ENCODE measurements around the gene MBIP.
"Not testable (repeated sequence)": the region's sequence is repeated elsewhere in the genome, so short reads cannot be mapped to it uniquely, and the experiment has no call there.

The MBIP gene, protein sequence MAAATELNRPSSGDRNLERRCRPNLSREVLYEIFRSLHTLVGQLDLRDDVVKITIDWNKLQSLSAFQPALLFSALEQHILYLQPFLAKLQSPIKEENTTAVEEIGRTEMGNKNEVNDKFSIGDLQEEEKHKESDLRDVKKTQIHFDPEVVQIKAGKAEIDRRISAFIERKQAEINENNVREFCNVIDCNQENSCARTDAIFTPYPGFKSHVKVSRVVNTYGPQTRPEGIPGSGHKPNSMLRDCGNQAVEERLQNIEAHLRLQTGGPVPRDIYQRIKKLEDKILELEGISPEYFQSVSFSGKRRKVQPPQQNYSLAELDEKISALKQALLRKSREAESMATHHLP

DNA sequence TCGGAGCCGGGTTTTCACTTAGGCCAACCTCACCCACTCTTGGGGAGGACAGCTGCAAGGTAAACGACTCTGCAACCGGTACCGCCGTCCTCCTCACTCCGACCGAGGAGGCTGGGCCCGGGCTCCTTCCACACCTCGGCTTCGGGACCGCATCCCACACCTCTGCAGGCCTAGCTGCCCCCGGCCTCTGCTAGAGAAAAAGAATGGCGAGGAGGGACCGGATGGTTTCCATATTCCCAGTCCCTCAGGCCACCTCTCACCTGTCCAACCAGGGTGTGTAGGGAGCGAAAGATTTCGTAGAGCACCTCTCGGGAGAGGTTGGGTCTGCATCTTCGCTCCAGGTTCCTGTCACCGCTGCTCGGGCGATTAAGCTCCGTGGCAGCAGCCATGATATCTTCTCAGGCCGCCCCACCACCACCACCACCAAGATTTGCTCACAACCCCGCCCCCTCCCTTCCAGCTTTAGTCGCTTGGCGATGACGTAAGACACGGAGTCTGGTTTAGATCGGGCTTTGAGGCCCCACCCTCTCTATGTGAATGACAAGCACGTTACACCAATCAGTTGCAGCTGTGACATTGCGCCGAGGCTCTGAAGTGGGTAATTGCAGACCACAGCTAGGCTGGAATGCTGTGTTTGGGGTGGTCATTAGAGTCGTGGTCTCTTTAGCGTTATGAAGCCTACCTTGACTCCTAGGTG lies at the start of gene MBIP:
Gene MBIP (minus strand): TSS at position 438 of the 697 bp plus-strand sequence. CDS start 49 bp downstream, at position 389.
- no peaks in the 10 kb centered on the region for H3K36me3 ChIP-seq (ENCODE audit: control insufficient read depth in 2 of 2, insufficient read depth in 2 of 2, low read length in 2 of 2)
- peak within 1 kb of the TSS; percentile 88 to 93 for H3K9ac ChIP-seq (ENCODE audit: low read length in 2 of 2)
- H3K4me3 ChIP-seq (ENCODE audit: low read length in 2 of 2) = peak within 1 kb of the TSS; percentile 91 to 97
- H3K27ac ChIP-seq (ENCODE audit: low read length) = peak within 1 kb of the TSS; percentile 53
- H3K27me3 ChIP-seq (ENCODE audit: control insufficient read depth in 1 of 2, insufficient read depth in 2 of 2, low read length in 2 of 2) = no peaks in the 10 kb centered on the region
- H3K4me1 ChIP-seq (ENCODE audit: control insufficient read depth, insufficient read depth, low read length) = no peaks in the 10 kb centered on the region
- H3K9me3 ChIP-seq (ENCODE audit: control insufficient read depth in 2 of 2, low read length in 2 of 2) = no peaks in the 10 kb centered on the region

DNA sequence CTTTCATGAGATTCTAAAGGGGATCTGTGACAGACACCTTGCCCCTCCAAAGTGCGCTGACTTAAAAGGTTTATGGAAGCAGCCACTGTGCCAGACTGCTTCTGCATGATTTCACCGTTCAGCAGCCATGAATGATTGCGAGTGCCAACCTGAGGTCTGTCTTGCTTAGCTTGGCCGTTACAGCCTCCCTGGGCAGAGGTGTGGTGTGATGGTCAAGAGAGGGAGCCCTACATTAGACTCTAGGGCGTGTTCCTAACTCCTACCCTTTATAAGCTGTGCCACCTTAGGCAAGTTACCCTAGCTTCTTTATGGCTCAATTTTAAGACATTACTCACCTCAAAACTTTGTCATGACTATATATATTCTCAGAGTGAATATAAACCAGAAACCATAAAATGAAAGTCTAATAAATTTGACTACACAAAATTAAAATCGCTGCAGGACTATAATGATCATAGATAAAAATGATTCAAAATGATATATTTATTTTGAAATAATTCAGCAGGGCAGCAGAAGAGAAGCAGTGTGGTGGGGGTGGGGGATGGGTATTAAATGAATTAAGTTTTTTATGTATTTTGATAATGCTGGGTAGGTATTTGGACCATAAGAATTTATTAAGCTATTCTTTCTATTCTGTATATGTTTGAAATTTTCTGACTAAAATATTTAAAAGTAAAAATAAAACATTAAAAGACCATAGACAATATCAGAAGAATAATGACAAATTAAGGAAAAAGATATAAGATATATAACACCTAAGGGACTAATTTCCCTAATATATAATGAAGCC lies 47.7 kb upstream of the MBIP start:
- no peak overlapping the region for H3K9ac ChIP-seq (ENCODE audit: low read length in 2 of 2)
- H3K9me3 ChIP-seq (ENCODE audit: control insufficient read depth in 2 of 2, low read length in 2 of 2) = no peaks in the 10 kb centered on the region
- no peaks in the 10 kb centered on the region for H3K36me3 ChIP-seq (ENCODE audit: control insufficient read depth in 2 of 2, insufficient read depth in 2 of 2, low read length in 2 of 2)
- peaks cover 0 to 3% of the 10 kb centered on the region in 2 donors for H3K27me3 ChIP-seq (ENCODE audit: control insufficient read depth in 1 of 2, insufficient read depth in 2 of 2, low read length in 2 of 2)
- no peaks in the 10 kb centered on the region for H3K4me1 ChIP-seq (ENCODE audit: control insufficient read depth, insufficient read depth, low read length)
- no peak overlapping the region for H3K4me3 ChIP-seq (ENCODE audit: low read length in 2 of 2)
- H3K27ac ChIP-seq (ENCODE audit: low read length) = no peak overlapping the region

DNA sequence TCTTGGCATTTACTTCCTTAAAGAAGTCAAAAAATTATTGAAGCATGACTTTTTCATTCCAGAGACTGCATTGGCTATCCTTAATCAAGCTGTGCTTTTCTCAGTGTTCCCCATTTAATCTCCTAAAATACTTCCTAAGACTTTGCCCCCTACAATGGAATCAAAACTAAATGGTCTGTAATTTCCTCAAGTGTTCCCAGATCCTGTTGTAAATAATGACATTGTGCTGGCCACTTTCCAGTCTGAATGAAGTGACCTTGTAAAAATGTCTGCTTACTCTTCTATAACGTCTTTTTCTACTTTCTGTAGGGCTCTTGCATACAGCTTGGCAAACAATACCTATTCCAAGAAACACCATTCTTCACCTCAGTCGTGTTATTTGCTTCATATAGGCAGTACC lies 45.3 kb upstream of the MBIP start:
- H3K9ac ChIP-seq (ENCODE audit: low read length in 2 of 2) = no peak overlapping the region
- no peaks in the 10 kb centered on the region for H3K4me1 ChIP-seq (ENCODE audit: control insufficient read depth, insufficient read depth, low read length)
- H3K4me3 ChIP-seq (ENCODE audit: low read length in 2 of 2) = no peak overlapping the region
- no peaks in the 10 kb centered on the region for H3K9me3 ChIP-seq (ENCODE audit: control insufficient read depth in 2 of 2, low read length in 2 of 2)
- no peaks in the 10 kb centered on the region for H3K36me3 ChIP-seq (ENCODE audit: control insufficient read depth in 2 of 2, insufficient read depth in 2 of 2, low read length in 2 of 2)
- H3K27ac ChIP-seq (ENCODE audit: low read length) = no peak overlapping the region
- H3K27me3 ChIP-seq (ENCODE audit: control insufficient read depth in 1 of 2, insufficient read depth in 2 of 2, low read length in 2 of 2) = peaks cover 0 to 3% of the 10 kb centered on the region in 2 donors

DNA sequence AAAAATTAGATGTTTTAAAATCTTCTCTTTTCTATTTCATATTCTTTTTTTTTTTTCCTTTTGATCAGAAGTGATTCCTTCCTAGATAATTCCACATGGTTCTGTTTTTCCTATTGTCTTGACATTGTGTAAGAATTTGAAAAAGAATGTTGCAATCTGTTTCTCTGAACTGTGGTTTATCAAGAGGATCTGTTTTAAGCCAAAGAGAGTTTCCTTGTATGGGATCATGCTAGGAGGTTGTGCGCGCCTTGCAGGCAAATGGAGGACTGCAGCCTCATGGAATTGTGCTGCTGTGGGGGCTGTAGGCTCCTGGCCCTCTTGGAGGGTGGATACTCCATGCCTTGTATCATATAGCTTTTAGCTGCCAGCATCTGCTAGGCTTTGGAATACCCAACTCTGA lies 43.3 kb upstream of the MBIP start:
- Histone ChIP-seq H3K27me3 (ENCODE audit: control insufficient read depth in 1 of 2, insufficient read depth in 2 of 2, low read length in 2 of 2) (peaks cover 0 to 3% of the 10 kb centered on the region in 2 donors), H3K4me1 (ENCODE audit: control insufficient read depth, insufficient read depth, low read length) (no peaks in the 10 kb centered on the region)

DNA sequence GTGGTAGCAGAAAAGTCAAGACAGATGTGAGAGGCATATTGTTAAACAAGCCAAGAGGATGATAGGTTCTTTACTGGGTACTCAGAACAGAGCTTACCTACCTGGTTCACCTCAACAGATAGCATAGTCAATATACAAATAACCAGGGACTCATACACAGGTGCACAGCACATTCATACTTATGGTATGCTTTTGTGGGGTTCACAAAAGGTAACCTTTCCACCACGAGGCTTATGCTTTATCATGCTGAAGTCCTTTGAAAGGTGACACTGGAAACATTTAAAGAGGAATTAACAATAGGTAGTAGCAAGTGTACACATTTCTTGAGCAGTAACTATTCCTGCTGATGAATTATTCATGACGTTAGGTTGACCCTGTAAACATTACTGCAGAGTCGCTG lies 42.2 kb upstream of the MBIP start:
- H3K4me1 ChIP-seq (ENCODE audit: control insufficient read depth, insufficient read depth, low read length) = no peaks in the 10 kb centered on the region
- H3K4me3 ChIP-seq (ENCODE audit: low read length in 2 of 2) = no peak overlapping the region
- no peak overlapping the region for H3K27ac ChIP-seq (ENCODE audit: low read length)
- H3K36me3 ChIP-seq (ENCODE audit: control insufficient read depth in 2 of 2, insufficient read depth in 2 of 2, low read length in 2 of 2) = no peaks in the 10 kb centered on the region
- no peaks in the 10 kb centered on the region for H3K9me3 ChIP-seq (ENCODE audit: control insufficient read depth in 2 of 2, low read length in 2 of 2)
- H3K9ac ChIP-seq (ENCODE audit: low read length in 2 of 2) = no peak overlapping the region
- no peaks in the 10 kb centered on the region for H3K27me3 ChIP-seq (ENCODE audit: control insufficient read depth in 1 of 2, insufficient read depth in 2 of 2, low read length in 2 of 2)

More for the DNA sequence above, 43.3 kb upstream of the MBIP start:
- Histone ChIP-seq H3K9ac (ENCODE audit: low read length in 2 of 2) (no peak overlapping the region), H3K4me3 (ENCODE audit: low read length in 2 of 2) (no peak overlapping the region), H3K27ac (ENCODE audit: low read length) (no peak overlapping the region), H3K9me3 (ENCODE audit: control insufficient read depth in 2 of 2, low read length in 2 of 2) (no peaks in the 10 kb centered on the region), H3K36me3 (ENCODE audit: control insufficient read depth in 2 of 2, insufficient read depth in 2 of 2, low read length in 2 of 2) (no peaks in the 10 kb centered on the region)

DNA sequence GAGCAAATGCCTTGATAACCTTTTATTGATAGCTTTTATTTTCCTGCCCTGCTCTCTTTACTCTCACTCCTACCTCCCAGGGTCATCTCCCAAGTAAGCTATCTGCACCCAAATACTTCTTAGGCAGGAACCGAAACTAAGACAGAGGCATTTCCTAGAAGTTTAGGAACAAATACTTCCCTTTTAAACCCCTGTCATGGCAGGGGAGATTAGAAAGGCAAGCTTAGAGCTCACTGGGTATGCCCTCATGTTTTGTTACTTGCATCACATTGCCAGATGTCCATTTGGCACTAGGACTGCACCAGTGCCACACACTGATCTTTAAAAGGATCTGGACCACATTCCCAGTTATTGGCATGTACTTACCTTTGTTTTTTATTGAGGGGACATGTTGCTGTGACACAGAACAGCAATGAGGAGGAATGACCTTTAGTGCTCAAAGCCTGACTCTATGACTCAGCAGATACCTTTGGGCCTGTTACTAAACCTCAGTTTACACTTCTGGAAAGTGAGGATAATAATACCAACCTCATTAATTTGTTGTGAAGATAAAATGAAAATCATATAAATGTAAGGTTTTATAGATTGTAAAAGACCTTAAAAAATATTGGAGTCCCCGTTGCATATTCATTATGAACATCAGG lies 40.9 kb upstream of the MBIP start:
- peaks cover 3 to 5% of the 10 kb centered on the region in 2 donors for H3K9me3 ChIP-seq (ENCODE audit: control insufficient read depth in 2 of 2, low read length in 2 of 2)
- H3K27ac ChIP-seq (ENCODE audit: low read length) = no peak overlapping the region
- no peaks in the 10 kb centered on the region for H3K36me3 ChIP-seq (ENCODE audit: control insufficient read depth in 2 of 2, insufficient read depth in 2 of 2, low read length in 2 of 2)
- H3K4me3 ChIP-seq (ENCODE audit: low read length in 2 of 2) = no peak overlapping the region
- H3K4me1 ChIP-seq (ENCODE audit: control insufficient read depth, insufficient read depth, low read length) = no peaks in the 10 kb centered on the region
- no peaks in the 10 kb centered on the region for H3K27me3 ChIP-seq (ENCODE audit: control insufficient read depth in 1 of 2, insufficient read depth in 2 of 2, low read length in 2 of 2)
- no peak overlapping the region for H3K9ac ChIP-seq (ENCODE audit: low read length in 2 of 2)

DNA sequence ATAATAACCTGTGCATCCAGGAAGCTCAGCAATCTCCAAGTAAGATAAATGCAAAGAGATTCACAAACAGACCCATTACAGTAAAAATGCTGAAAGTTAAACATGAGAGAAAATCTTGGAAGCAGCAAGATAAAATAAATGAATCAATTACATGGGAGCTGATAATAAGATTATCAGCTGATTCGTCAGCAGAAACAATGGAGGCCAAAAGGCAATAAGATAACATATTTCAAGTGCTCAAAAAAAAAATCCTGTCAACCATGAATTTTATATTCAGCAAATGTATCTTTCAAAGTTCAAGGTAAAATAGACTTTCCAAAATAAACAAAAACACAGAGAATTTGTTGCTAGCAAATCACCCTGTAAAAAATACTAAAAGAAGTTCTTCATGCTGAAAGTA lies 36.4 kb upstream of the MBIP start:
- Histone ChIP-seq H3K9ac (ENCODE audit: low read length in 2 of 2) (no peak overlapping the region), H3K9me3 (ENCODE audit: control insufficient read depth in 2 of 2, low read length in 2 of 2) (peaks cover 5 to 10% of the 10 kb centered on the region in 2 donors), H3K4me1 (ENCODE audit: control insufficient read depth, insufficient read depth, low read length) (no peaks in the 10 kb centered on the region), H3K36me3 (ENCODE audit: control insufficient read depth in 2 of 2, insufficient read depth in 2 of 2, low read length in 2 of 2) (no peaks in the 10 kb centered on the region), H3K27ac (ENCODE audit: low read length) (no peak overlapping the region), H3K4me3 (ENCODE audit: low read length in 2 of 2) (no peak overlapping the region), H3K27me3 (ENCODE audit: control insufficient read depth in 1 of 2, insufficient read depth in 2 of 2, low read length in 2 of 2) (no peaks in the 10 kb centered on the region)

DNA sequence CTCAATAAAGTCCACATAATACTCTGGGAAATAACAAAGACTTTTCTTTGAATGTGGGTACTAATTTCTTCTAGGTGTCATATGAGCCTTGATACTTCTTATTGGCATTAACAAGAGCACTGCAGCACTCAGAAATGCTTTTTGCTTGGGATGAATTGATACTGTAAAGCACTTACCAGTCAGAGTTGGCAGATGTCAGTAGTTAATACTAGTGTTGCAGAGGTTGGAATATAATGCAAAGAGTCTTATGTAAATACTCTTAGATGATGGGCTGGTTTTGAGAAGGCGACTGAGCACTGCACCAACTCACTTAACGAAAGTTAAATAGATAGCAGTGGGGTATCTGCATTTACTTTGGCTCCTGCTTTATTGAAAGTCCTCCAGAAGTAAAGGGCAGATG lies 25.6 kb upstream of the MBIP start:
- no peak overlapping the region for H3K9ac ChIP-seq (ENCODE audit: low read length in 2 of 2)
- H3K36me3 ChIP-seq (ENCODE audit: control insufficient read depth in 2 of 2, insufficient read depth in 2 of 2, low read length in 2 of 2) = no peaks in the 10 kb centered on the region
- H3K4me1 ChIP-seq (ENCODE audit: control insufficient read depth, insufficient read depth, low read length) = no peaks in the 10 kb centered on the region
- H3K4me3 ChIP-seq (ENCODE audit: low read length in 2 of 2) = no peak overlapping the region
- no peak overlapping the region for H3K27ac ChIP-seq (ENCODE audit: low read length)
- H3K27me3 ChIP-seq (ENCODE audit: control insufficient read depth in 1 of 2, insufficient read depth in 2 of 2, low read length in 2 of 2) = peaks cover 0 to 1% of the 10 kb centered on the region in 2 donors
- H3K9me3 ChIP-seq (ENCODE audit: control insufficient read depth in 2 of 2, low read length in 2 of 2) = no peaks in the 10 kb centered on the region

DNA sequence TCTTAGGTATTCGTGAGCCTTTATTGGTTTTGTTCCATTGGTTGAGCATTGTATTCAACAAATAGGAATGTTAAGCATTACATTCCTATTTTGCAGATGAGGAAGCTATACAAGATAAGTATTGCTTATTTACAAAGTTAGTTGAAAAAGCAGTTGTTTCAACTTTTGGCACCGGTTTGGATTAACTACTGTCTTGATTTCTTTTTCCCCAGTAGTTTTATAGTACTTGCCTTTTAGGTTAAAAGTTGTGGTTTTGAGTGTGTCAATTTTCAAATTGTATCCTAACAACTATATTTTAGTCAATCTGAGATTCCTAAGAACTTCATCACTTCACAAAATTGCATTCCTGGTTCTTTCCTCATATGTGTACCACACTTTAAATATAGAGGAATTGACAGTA lies 23.8 kb upstream of the MBIP start:
- no peaks in the 10 kb centered on the region for H3K9me3 ChIP-seq (ENCODE audit: control insufficient read depth in 2 of 2, low read length in 2 of 2)
- no peaks in the 10 kb centered on the region for H3K36me3 ChIP-seq (ENCODE audit: control insufficient read depth in 2 of 2, insufficient read depth in 2 of 2, low read length in 2 of 2)
- peaks cover 0 to 3% of the 10 kb centered on the region in 2 donors for H3K27me3 ChIP-seq (ENCODE audit: control insufficient read depth in 1 of 2, insufficient read depth in 2 of 2, low read length in 2 of 2)
- no peaks in the 10 kb centered on the region for H3K4me1 ChIP-seq (ENCODE audit: control insufficient read depth, insufficient read depth, low read length)
- no peak overlapping the region for H3K4me3 ChIP-seq (ENCODE audit: low read length in 2 of 2)
- no peak overlapping the region for H3K27ac ChIP-seq (ENCODE audit: low read length)
- no peak overlapping the region for H3K9ac ChIP-seq (ENCODE audit: low read length in 2 of 2)

DNA sequence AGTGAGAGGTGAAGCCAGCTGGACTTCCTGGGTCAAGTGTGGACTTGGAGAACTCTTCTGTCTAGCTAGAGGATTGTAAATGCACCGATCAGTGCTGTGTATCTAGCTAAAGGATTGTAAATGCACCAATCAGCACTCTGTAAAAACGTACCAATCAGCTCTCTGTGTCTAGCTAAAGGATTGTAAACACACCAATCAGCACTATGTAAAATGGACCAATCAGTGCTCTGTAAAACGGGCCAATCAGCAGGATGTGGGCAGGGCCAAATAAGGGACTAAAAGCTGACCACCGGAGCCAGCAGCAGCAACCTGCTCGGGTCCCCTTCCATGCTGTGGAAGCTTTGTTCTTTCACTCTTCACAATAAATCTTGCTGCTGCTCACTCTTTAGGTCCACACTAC lies 21.4 kb upstream of the MBIP start:
- H3K9ac ChIP-seq (ENCODE audit: low read length in 2 of 2); H3K4me1 ChIP-seq (ENCODE audit: control insufficient read depth, insufficient read depth, low read length); H3K4me3 ChIP-seq (ENCODE audit: low read length in 2 of 2); H3K27ac ChIP-seq (ENCODE audit: low read length); H3K9me3 ChIP-seq (ENCODE audit: control insufficient read depth in 2 of 2, low read length in 2 of 2); H3K27me3 ChIP-seq (ENCODE audit: control insufficient read depth in 1 of 2, insufficient read depth in 2 of 2, low read length in 2 of 2); H3K36me3 ChIP-seq (ENCODE audit: control insufficient read depth in 2 of 2, insufficient read depth in 2 of 2, low read length in 2 of 2): not testable (repeated sequence)

All from stomach smooth muscle (tissue), 2 donors.